Measurements from ENCODE around the gene SYT11.
"Not testable (repeated sequence)": the region's sequence is repeated elsewhere in the genome, so short reads cannot be mapped to it uniquely, and the experiment has no call there.

SYT11 gene

DNA sequence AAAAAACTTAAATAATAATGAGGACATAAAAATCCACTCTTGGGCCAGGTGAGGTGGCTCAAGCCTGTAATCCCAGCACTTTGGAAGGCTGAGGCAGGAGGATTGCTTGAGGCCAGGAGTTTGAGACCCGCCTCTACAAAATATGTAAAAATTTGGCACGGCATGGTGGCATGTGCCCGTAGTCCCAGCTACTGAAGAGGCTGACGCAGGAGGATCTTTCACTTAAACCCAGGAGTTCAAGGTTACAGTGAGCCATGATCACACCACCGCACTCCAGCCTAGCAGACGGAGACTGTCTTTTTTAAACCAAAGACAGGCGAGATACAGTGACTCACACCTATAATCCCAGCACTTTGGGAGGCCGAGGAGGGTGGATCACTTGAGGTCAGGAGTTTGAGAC lies 37.1 kb downstream of the SYT11 start:
- not testable (repeated sequence) for DNase-seq

DNA sequence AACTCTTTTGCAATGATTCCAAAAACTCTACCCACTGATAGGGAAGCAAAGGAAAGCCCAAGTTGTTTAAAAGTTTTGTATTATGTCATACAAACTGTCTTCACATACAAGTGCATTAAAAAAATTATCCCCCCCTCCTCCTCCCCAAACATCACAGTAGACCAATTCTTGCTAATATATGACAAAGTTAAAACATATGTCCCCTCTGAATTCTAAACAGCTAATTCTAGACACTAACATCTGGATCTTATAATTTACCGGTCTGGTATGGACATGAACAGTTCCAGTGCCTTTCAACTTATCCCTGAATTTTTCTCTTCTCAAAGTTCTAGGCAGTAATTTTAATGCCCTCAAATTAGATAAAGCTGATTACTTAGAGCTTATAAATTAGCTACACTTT lies 38.4 kb downstream of the SYT11 start:
- DNase-seq = no peak

DNA sequence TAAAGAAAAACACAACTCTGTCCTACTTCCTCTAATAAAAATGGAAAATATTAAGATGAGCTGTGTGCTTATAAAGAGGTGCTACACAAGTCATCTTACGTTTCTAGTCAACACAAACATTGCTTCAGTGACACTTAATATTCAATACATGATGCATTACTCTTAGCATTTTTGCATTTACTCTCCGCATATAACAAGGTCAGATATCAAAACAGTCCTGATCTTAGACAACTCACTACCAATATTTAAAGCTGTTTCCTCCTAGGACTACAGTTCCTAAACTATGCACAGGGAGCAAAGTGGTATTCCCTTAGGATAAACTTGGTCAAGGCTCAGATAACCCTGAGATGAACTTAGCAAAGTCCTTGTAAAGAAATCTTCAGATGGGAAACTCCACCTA lies 39.5 kb downstream of the SYT11 start:
- DNase-seq = no peak

DNA sequence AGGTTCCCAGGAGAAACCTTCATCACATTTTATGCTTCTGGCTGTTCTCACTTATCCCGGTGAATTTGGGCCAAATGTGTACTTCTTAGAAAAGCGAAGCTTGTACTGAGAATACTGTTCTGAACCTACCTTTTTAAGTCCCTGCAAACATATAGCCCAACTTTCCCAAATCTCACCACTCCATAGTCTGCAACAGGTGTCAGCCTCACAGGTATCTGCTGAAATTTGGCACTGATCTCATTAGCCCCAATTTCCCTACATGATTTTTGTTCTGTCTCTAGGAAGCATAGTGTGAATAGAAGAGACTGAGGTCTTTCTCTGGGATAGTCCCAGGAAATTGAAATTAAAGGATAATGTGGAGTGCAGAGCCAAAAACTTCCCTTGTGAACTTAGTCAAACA lies 40.3 kb downstream of the SYT11 start:
- no peak for DNase-seq

DNA sequence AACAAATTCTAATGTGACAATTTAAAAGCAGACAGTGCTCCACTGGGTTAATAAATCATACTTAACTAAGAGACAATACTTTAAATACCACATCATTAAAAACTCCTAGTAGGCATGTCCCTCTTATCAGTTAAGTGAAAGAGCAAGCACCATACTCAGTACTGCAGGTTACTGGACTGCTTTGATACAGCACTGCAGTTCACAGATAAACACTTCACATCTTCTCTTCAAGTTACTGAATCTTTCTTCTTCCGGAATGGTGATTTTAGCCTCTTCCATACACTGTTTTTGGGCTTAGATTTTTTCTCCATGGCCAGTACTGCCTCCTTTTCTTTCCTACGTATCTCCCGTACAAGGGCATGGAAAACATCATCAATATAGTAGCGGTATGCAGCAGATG lies 40.8 kb downstream of the SYT11 start:
- no peak for DNase-seq

DNA sequence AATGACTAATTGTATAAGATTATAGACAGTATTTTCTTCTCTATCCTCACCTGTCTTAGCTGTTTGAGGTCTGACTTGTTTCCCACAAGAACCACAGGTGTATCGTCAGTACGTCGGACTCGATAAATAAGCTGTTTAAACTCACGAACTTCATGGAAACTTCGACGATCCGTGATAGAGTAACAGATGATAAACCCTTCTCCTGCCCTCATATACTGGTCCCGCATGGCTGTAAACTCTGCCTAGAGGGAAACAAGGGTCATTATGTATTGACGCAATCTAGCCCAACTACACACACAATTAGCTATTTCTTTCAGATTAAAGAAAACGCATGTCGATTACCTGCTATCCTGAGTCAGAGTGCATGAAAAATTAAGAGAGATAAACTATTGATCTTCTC lies 44.9 kb downstream of the SYT11 start:
- no peak for DNase-seq

DNA sequence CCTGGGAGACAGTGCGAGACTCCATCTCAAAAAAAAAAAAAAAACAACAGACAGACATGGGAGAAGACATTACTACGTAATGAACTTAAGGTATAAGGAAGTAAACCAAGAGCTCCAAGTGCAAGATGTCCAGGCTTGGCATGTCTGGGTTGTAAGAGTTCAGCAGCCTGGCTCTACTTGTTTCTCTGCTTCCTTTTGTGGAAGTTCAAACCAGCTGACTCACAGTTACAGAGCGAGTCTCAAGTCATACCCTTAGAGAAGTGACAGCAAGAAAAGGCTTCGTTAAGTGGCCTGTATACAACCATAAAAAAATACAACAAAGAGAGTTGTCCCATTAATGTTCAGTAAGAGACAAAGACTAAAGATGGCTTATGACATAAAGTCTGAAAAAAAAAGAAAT lies 50.5 kb downstream of the SYT11 start:
- peak in 4 of 56 donors; percentile 4 to 12 (median 10) for DNase-seq

DNA sequence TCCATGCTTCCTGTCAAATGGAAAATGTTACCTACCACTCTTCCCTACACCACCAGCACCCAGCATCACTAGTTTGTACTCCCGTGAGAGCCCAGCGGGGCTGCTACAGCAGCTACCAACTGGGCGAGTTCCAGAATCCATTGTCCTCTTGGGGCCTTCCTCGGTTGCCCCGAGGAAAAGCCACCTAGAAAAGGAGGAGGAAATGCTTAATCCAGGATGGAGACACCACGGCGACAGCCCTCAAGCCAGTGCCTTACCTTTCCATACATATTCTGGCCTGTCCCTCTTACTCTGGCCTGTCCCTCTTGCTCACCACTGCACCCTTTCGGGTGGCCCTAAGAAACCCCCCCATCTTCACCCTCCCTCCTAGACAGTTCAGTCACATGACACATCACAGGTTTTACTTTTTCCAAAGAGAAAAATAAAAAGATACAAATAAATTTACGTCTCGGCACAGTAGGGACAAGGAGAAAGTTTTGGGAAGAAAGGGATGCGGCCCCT lies 51.3 kb downstream of the SYT11 start:
- DNase-seq = peak in 24 of 56 donors; percentile 4 to 60 (median 32)

DNA sequence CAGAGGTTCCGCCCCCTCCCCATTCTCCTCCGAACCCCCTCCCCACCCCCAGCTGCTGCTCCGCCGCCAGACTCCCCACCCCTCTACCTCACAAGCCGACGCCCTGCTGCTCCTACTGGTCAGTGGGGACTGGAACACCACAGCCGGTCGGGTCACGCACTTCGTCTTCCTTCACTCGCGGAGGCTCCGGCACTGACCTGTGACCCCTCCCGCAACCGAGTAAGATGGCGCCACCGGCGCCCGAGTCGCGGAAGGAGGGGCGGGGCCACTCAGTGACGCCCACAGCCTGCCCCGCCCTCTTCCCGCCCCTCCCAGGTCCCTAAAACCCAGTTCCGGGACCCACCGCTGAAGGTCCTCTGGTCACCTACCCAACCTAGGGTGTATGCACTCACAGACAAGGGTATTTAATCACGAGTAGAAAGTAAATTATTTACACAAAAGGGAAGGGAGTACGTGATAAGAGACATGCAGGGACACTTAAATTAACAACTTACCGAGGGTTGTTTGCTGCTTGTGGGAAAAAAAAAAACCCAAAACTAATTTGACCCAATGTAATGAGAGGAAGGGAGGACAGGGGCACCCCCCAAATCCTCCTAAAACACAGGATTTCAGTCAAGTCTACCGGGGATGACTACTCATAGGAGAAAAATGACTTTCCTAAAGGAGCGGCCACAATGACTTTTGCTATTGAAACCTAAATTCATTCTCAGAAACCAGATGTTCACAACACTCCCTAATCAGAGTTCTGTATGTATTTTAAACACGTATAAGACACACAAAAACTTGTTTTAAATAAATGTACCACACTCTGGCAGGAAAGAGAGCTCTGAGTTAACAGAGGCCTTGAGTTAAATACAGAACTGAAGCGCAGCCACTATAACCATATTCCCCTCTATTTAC lies 52.0 kb downstream of the SYT11 start, which contains the start of gene RIT1:
Gene RIT1 (minus strand): TSS at position 194 of the 900 bp plus-strand sequence. CDS start 588 bp downstream, outside the sequence.
- DNase-seq = peak in 55 of 56 donors; percentile 6 to 91 (median 67)

DNA sequence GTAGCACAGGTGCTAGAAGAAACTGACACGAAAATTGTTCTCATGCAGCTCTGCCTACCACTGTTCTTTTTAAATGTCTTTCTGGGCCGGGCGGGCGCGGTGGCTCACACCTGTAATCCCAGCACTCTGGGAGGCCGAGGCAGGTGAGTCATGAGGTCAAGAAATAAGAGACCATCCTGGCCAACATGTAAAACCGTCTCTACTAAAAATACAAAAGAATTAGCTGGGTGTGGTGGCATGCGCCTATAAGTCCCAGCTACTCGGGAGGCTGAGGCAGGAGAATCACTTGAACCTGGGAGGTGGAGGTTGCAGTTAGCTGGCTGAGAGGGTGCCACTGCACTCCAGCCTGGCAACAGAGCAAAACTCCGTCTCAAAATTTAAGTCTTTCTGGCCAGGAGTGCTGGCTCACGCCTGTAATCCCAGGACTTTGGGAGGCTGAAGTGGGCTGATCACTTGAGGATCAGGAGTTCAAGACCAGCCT lies 52.7 kb downstream of the SYT11 start:
- no peak for DNase-seq

DNA sequence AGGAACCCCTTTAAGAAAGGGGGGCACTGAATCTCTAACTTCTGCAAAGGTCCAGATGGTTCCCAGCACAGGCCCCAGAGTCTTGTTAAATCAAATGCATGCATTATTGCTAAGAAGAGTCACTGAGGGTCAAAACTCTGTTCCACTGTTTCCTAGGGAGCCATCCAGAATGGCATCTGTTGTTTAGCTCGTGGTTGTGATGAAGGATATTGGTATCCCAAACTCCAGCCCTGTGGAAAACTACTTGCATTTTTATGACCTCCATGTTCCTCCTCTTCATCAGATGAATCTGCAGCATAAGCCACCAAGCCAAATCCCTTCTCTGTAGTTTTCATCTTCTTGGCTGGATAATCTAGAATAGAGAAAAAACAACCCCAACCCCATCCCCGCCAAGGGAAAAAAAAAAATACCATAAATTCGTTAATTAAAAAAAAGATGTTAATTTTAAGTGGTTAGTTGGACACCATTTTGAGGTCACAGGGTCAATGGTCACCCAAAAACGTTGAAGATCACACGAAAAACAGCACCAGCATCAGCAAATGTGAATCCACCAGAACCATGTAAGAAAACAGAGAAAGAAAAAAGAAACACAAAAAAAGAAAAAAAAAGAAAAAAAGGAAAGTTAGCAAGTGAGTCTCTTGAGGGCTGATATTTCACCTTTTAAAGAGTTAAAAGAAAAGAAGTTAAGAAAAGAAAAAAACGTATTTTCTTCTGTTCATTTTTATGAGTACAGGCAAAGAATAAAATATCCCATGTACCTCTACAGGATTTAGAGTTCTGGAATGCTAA lies 54.8 kb downstream of the SYT11 start:
- DNase-seq = no peak

DNA sequence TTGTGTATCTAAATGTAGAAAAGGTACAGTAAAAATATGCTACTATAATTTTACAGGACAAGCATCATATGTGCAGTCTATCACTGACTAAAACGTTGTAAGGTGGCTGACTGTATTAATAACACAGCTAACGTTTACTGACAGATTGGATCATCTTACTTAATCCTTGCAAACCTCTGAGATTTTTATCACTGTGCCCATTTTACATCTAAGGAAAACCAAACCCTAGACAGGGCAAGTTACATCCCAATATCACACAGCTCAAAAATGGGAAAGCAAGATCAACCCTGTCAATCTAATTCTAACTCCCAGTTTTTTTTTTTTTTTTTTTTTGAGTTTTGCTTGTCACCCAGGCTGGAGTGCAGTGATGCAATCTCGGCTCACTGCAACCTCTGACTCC lies 59.3 kb downstream of the SYT11 start:
- no peak for DNase-seq

DNA sequence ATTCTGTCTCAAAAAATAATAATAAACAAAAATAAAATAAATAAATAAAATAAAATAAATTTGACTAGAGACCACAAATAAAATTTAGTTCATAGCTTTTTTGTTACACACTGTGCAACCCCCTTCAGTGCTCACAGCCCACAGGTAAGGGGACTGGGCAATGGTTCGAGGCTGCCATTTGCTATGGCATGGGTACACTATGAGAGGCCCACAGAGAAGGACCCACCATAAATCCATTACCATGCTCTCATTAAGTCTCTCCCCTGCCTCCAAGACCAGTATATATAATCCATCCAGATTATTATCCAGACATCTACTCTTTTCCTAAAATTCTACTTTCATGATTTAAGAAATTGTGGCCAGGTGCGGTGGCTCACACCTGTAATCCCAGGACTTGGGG lies 60.4 kb downstream of the SYT11 start:
- DNase-seq = no peak

DNA sequence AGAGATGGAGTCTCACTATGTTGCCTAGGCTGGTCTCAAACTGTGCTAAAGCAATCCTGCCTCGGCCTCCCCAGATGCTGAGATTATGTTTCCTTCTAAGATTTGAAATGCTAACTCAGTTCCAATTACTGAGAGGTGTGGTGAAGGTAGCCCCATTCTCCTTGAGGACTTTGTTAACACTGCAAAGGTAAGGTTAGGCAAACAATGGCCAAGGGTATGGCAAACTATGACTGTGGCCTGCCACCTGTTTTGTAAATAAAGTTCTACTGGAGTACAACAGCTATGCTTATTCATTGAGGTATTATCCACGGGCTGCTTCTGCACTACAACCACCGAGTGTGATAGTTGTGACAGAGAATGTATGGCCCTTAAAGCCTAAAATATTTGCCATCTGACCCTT lies 61.4 kb downstream of the SYT11 start:
- no peak for DNase-seq

DNA sequence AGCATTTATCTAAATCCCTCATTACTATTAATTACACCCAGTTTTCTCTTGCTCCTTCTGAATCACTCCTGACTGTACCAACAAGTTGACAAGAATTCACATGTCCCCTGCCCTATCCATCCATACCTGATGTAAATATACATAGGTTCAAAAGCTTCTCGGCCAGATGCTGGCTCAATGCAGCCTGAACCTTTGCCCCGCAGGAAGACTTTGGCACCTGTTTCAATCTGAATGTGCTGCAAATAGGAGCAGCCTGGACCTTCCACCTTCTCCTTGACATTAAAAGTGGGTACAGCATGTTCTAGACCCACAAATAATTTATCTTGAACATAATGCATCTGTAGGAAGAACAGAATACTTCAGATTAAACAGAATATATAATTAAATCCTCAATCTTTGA lies 66.1 kb downstream of the SYT11 start:
- DNase-seq = no peak

DNA sequence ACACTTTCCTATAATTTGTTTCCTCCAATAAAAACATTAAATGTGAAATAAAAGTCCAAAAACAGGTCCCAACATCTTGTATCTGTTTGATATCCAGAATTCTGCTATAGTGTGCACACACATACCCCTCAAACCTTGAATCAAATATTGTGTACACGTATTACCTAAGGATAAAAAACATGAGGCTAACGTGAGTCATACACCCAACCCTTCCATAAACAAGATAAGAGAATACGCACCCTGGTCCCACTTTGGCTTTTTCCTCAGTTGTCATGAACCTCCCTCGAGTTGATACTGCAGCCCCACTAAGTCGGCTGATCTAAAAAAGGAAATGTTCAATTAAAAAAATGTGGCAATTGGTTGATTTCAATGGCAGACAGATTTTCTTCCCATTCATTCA lies 69.7 kb downstream of the SYT11 start:
- DNase-seq = no peak

DNA sequence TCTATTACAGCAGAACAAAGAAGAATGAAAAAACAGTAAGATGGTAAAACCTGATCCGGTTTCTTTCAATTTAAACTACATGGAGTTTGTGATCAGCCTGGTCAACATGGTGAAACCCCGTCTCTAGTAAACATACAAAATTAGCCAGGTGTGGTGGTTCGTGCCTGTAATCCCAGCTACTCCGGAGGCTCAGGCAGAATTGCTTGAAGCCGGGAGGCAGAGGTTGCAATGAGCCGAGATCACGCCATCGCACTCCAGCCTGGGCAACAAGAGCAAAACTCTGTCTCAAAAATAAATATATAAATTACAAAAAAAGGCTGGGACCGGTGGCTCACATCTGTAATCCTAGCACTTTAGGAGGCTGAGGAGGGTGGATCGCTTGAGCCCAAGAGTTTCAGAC lies 71.4 kb downstream of the SYT11 start:
- DNase-seq = not testable (repeated sequence)

DNA sequence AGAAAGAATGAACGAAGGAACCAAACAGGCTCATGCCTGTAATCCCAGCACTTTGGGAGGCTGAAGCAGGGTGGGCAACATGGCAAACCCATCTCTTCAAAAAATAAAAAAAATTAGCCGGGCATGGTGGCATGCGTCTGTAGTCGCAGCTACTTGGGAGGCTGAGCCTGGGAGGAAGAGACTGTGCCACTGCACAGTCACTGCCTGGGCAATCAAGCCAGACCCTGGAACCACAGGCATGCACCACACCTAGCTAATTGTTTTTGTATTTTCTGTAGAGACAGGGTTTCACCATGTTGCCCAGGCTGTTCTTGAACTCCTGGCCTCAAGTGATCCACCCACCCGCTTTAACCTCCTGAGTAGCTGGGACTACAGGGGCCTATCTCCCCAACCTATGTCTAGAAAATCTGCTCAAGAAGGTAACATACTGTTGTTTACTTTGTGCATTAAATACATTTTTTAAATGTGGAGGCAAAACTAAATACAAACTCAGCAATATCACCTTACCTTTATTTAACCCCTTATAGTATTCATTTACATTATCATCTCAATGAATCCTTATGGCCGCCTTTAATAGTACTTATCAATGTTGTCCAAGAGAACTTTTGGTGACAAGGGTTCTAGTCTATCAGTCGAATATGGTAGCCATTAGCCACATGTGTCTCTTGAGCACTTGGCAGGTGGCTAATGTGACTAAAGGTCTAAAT lies 72.1 kb downstream of the SYT11 start:
- no peak for DNase-seq

DNA sequence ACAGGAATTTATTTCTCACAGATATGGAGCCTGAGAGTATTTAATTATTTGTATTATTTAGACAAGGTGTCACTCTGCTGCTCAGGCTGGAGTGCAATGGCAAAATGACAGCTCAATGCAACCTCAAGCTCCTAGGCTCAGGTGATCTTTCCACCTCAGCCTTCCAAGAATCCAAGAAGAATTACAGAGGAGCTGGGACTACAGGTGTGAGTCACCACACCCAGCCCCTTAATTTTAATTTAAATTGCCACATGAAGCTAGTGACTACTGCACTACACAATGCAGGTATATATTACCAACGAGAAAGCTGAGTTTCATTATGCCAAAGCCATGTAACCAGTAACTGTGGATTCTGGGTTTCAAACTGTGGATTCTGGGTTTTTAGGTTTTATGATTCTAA lies 72.7 kb downstream of the SYT11 start:
- no peak for DNase-seq

DNA sequence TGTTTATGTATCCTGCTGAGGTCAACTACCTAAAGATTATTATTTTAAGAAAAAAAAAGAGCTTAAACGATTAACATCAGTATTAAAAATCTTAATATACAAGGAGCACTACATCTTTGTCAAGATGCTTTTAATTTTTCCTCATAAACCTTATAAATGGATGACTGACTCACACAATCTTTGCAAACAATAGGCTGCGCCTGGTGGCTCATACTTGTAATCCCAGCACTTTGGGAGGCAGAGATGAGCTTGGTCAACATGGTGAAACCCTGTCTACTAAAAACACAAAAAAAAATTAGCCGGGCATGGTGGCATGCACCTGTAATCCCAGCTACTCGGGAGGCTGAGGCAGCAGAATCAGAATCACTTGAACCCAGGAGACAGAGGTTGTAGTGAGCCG lies 73.1 kb downstream of the SYT11 start:
- DNase-seq = no peak

DNA sequence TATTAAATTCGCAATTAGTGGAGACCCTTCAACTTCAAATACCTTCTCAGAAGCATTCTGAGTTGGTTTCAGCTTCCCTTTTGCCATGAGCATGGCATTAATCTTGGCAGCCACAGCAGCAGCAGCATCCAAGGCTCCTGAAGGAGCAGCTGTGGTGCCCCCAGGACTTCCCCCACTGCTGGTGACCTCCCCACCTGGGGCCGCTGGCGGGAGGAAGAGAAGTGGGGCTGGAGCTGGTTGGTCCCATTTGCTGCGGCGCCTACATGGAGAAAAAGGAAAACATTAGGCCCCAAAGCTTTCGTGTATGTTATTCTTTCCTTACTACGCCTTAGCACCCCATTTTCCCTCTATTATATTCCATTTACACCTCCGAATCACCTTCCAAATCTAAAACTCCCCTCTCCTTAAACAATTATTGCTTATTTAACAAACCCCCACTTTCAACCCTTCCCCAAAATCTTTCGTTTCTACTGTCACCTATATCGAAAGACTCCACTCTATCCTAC lies 74.3 kb downstream of the SYT11 start:
- no peak for DNase-seq
